ENCODE data around the gene MAT1A.
"Not testable (repeated sequence)": the region's sequence is repeated elsewhere in the genome, so short reads cannot be mapped to it uniquely, and the experiment has no call there.

The MAT1A gene

GRCh38 chr10:80264081-80265056 is 25.1 kb downstream of the MAT1A start:
- DNase-seq: no peak

- DNase-seq: no peak
Observed at GRCh38 chr10:80261316-80262030, 28.0 kb downstream of the MAT1A start.

- DNase-seq: no peak
Observed at GRCh38 chr10:80260295-80261243, 28.9 kb downstream of the MAT1A start.

- no peak for DNase-seq
Observed at GRCh38 chr10:80259405-80259871, 30.0 kb downstream of the MAT1A start.

GRCh38 chr10:80256798-80257197 is 32.7 kb downstream of the MAT1A start:
- DNase-seq: not testable (repeated sequence)

- DNase-seq: not testable (repeated sequence)
Observed at GRCh38 chr10:80254726-80255125, 34.7 kb downstream of the MAT1A start.

GRCh38 chr10:80253963-80254271 is 35.5 kb downstream of the MAT1A start:
- not testable (repeated sequence) for DNase-seq

GRCh38 chr10:80253266-80253962 is 36.0 kb downstream of the MAT1A start:
- no peak for DNase-seq

GRCh38 chr10:80252296-80252887 is 37.1 kb downstream of the MAT1A start:
- DNase-seq: no peak

- not testable (repeated sequence) for DNase-seq
Observed at GRCh38 chr10:80251703-80252280, 37.7 kb downstream of the MAT1A start.

- DNase-seq: not testable (repeated sequence)
Observed at GRCh38 chr10:80250399-80250798, 39.1 kb downstream of the MAT1A start.

GRCh38 chr10:80249906-80250305 is 39.6 kb downstream of the MAT1A start:
- DNase-seq: not testable (repeated sequence)

GRCh38 chr10:80247611-80248010 is 41.8 kb downstream of the MAT1A start:
- DNase-seq: not testable (repeated sequence)

- not testable (repeated sequence) for DNase-seq
Observed at GRCh38 chr10:80244371-80244770, 45.1 kb downstream of the MAT1A start.

GRCh38 chr10:80242341-80242740 is 47.1 kb downstream of the MAT1A start:
- not testable (repeated sequence) for DNase-seq

GRCh38 chr10:80236457-80236856 is 53.0 kb downstream of the MAT1A start:
- not testable (repeated sequence) for DNase-seq

- not testable (repeated sequence) for DNase-seq
Observed at GRCh38 chr10:80234331-80235235, 54.9 kb downstream of the MAT1A start.

GRCh38 chr10:80233871-80234270 is 55.6 kb downstream of the MAT1A start:
- DNase-seq: not testable (repeated sequence)

- not testable (repeated sequence) for DNase-seq
Observed at GRCh38 chr10:80226723-80227122, 62.7 kb downstream of the MAT1A start.

GRCh38 chr10:80223031-80223419 is 66.4 kb downstream of the MAT1A start:
- DNase-seq: not testable (repeated sequence)

All from activated effector memory CD4-positive, alpha-beta T cell treated with Interleukin-2 at 50 U/mL for 16 hours (primary cell).